ENCODE results near the gene MTARC2. TPM values are rescaled to one million over a fixed set of nuclear protein-coding genes. Genes with fewer than 3 reads are reported as not detected.

Gene MTARC2
- total RNA-seq, 1 experiment from 2014 or later, result 13.3 TPM

DNA sequence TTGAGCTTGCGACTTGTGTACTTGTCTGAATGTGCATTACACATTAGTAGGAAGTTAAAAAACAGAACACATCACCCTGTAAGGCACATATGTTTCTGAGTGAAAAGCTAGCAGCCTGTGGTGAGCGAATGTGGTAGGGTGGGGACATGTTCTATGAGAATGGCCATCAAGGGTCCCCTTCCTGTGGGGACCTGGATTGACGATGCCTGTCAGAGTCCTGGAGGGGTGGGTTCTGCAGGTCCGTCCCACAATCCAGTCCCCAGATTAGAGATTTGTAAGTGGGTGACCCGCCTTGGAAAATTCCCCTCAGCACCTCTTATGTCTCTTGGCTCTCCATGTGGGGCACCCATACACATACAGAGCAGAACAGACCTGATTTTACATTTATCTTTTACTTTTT lies 78.6 kb downstream of the MTARC2 start:
- BruUV-seq (replicated peaks), result no TSS peak

DNA sequence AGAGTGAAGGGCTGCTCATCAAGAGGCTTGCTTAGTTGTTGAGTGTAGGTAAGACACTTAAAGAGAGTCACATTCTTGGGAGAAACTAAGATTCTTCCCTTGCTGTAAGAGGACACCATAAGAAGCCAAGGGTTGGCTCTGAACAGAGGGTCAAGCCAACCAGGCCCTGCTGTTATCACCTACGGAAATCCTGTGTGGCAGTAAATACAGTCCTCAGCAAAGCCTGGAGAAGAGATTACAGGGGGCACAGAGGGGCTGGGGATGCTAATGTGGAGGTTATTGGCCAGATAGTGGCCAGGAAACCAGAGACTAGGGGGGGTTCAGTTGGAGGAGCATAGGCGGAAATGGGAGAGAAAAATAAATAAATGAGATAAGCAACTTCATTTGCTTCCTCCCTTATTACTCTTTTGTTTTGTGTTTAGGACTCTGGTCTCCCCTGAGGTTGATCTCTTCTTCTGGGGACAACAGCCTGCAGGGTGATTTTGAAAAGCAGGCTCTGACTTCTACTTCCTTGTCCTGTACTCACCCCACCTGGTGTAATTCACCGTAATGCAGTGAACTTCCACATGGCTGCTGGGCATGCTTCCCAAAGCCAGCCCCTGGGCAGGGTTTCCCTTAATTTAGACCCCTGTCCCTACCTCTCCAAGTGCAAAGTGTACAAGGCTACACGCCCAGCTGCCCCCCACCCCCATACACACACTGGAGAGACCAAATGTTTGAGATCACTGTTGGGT lies 79.5 kb downstream of the MTARC2 start:
- Histone ChIP-seq H3K4me3 (ENCODE audit: low read length) (no peak overlapping the region), H3K27me3 (ENCODE audit: low read length) (no peaks in the 10 kb centered on the region), H3K36me3 (ENCODE audit: low read depth, low read length) (no peaks in the 10 kb centered on the region), H3K4me1 (ENCODE audit: insufficient read depth, low read length) (no peaks in the 10 kb centered on the region), H3F3A (ENCODE audit: low read length, unreplicated experiment) (no peaks in the 10 kb centered on the region), H3K9me2 (replicated peaks; ENCODE audit: low read length) (no peaks in the 10 kb centered on the region), H3K9me3 (ENCODE audit: low read length) (no peaks in the 10 kb centered on the region), H3K4me2 (ENCODE audit: low read length) (no peak overlapping the region), H3K27ac (ENCODE audit: low read length) (no peak overlapping the region), H4K20me1 (ENCODE audit: low read length) (no peaks in the 10 kb centered on the region), H3K9ac (ENCODE audit: low read length) (no peak overlapping the region), H3K79me2 (ENCODE audit: low read length) (no peaks in the 10 kb centered on the region), H2AFZ (ENCODE audit: low read length) (no peak overlapping the region)
- DNase-seq (no peak), ATAC-seq (no peak)
- TF ChIP-seq EZH2phosphoT487 (IDR thresholded peaks at IDR 0.05; ENCODE audit: borderline replicate concordance, low read length) (no peak), EZH2 (IDR thresholded peaks at IDR 0.05; ENCODE audit: low read length, unreplicated experiment) (no peak)
- TF ChIP-seq, protein P1, sequence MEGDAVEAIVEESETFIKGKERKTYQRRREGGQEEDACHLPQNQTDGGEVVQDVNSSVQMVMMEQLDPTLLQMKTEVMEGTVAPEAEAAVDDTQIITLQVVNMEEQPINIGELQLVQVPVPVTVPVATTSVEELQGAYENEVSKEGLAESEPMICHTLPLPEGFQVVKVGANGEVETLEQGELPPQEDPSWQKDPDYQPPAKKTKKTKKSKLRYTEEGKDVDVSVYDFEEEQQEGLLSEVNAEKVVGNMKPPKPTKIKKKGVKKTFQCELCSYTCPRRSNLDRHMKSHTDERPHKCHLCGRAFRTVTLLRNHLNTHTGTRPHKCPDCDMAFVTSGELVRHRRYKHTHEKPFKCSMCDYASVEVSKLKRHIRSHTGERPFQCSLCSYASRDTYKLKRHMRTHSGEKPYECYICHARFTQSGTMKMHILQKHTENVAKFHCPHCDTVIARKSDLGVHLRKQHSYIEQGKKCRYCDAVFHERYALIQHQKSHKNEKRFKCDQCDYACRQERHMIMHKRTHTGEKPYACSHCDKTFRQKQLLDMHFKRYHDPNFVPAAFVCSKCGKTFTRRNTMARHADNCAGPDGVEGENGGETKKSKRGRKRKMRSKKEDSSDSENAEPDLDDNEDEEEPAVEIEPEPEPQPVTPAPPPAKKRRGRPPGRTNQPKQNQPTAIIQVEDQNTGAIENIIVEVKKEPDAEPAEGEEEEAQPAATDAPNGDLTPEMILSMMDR (conservative IDR thresholded peaks at IDR 0.05; ENCODE audit: low read depth, low read length), result no peak
- no TSS peak for BruUV-seq (replicated peaks)
- CTCF ChIA-PET, result no interaction called here
- POLR2A ChIA-PET (ENCODE audit: unreplicated experiment), result interaction anchor here (0.6 kb wide), 1 partner anchor 93 kb away, joined by 3 read pairs; no protein-coding TSS in a partner anchor
- intact Hi-C loops (cut with micrococcal nuclease), result no loop called here

More for the DNA sequence above, 78.6 kb downstream of the MTARC2 start:
- Histone ChIP-seq H3K36me3 (ENCODE audit: low read depth, low read length) (no peaks in the 10 kb centered on the region), H3K27ac (ENCODE audit: low read length) (no peak overlapping the region), H2AFZ (ENCODE audit: low read length) (no peak overlapping the region), H3K27me3 (ENCODE audit: low read length) (no peaks in the 10 kb centered on the region), H3K4me2 (ENCODE audit: low read length) (no peak overlapping the region), H3F3A (ENCODE audit: low read length, unreplicated experiment) (no peaks in the 10 kb centered on the region), H3K4me3 (ENCODE audit: low read length) (no peak overlapping the region), H4K20me1 (ENCODE audit: low read length) (no peaks in the 10 kb centered on the region), H3K4me1 (ENCODE audit: insufficient read depth, low read length) (no peaks in the 10 kb centered on the region), H3K9ac (ENCODE audit: low read length) (no peak overlapping the region), H3K9me3 (ENCODE audit: low read length) (no peaks in the 10 kb centered on the region), H3K79me2 (ENCODE audit: low read length) (no peaks in the 10 kb centered on the region), H3K9me2 (replicated peaks; ENCODE audit: low read length) (no peaks in the 10 kb centered on the region)
- no peak for ATAC-seq
- POLR2A ChIA-PET (ENCODE audit: unreplicated experiment), result no interaction called here
- no peak for TF ChIP-seq EZH2phosphoT487 (IDR thresholded peaks at IDR 0.05; ENCODE audit: borderline replicate concordance, low read length)
- TF ChIP-seq EZH2 (IDR thresholded peaks at IDR 0.05; ENCODE audit: low read length, unreplicated experiment), result no peak
- TF ChIP-seq, protein P1 (conservative IDR thresholded peaks at IDR 0.05; ENCODE audit: low read depth, low read length), result no peak
- CTCF ChIA-PET, result no interaction called here
- intact Hi-C loops (cut with micrococcal nuclease), result no loop called here
- DNase-seq, result no peak

DNA sequence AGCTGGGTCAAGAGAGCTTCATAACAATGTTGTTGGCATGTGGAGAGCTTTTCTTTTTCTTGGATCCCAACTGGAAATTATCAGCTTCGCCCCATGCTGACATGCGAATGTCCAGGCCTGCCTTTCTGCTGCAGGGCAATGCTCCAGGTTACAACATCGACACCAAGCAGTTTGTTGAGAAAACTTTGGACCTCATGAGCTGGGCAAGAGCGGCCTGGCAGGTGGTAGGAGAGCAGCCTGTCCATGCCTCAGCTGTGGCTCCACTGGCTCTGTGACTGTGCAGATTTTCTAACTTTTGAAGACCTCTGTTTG lies 80.0 kb downstream of the MTARC2 start:
- H3K4me3 ChIP-seq (ENCODE audit: low read length), result no peak overlapping the region
- H3K36me3 ChIP-seq (ENCODE audit: low read depth, low read length), result no peaks in the 10 kb centered on the region
- no peaks in the 10 kb centered on the region for H3K4me1 ChIP-seq (ENCODE audit: insufficient read depth, low read length)
- no peaks in the 10 kb centered on the region for H3K79me2 ChIP-seq (ENCODE audit: low read length)
- no peaks in the 10 kb centered on the region for H3K9me2 ChIP-seq (replicated peaks; ENCODE audit: low read length)
- no peaks in the 10 kb centered on the region for H3F3A ChIP-seq (ENCODE audit: low read length, unreplicated experiment)
- ChIA-PET CTCF (no interaction called here), POLR2A (ENCODE audit: unreplicated experiment) (interaction anchor here (0.5 to 0.6 kb wide), 2 partner anchors 93 to 516 kb away, joined by 3 to 16 read pairs; no protein-coding TSS in a partner anchor)
- H2AFZ ChIP-seq (ENCODE audit: low read length), result no peak overlapping the region
- no peaks in the 10 kb centered on the region for H4K20me1 ChIP-seq (ENCODE audit: low read length)
- no peak overlapping the region for H3K27ac ChIP-seq (ENCODE audit: low read length)
- ATAC-seq (no peak), DNase-seq (no peak)
- intact Hi-C loops (cut with micrococcal nuclease), result no loop called here
- H3K9ac ChIP-seq (ENCODE audit: low read length), result no peak overlapping the region
- H3K27me3 ChIP-seq (ENCODE audit: low read length), result no peaks in the 10 kb centered on the region
- no TSS peak for BruUV-seq (replicated peaks)
- TF ChIP-seq EZH2 (IDR thresholded peaks at IDR 0.05; ENCODE audit: low read length, unreplicated experiment) (no peak), EZH2phosphoT487 (IDR thresholded peaks at IDR 0.05; ENCODE audit: borderline replicate concordance, low read length) (no peak)
- TF ChIP-seq, protein P1 (conservative IDR thresholded peaks at IDR 0.05; ENCODE audit: low read depth, low read length), result no peak
- no peaks in the 10 kb centered on the region for H3K9me3 ChIP-seq (ENCODE audit: low read length)
- H3K4me2 ChIP-seq (ENCODE audit: low read length), result no peak overlapping the region

Data from PC-3 (cell line).